Loucy (cell line): ENCODE data around the gene MAP3K5.

Experiments
- H2AFZ ChIP-seq: fragments of 200-600 bp; sonication (generic); 2 replicates; pipeline ENCODE4 v1.6.0; 2016; ENCODE audit warnings: antibody characterized with exemption, mild to moderate bottlenecking, low read length, moderate library complexity
- H3F3A ChIP-seq: fragments of 200-600 bp; 2 replicates; pipeline ENCODE4 v1.6.0; 2016; ENCODE audit warnings: antibody characterized with exemption, low read depth, mild to moderate bottlenecking
- H3K27me3 ChIP-seq: fragments of 200-600 bp; sonication (generic); 2 replicates; pipeline ENCODE4 v1.6.1; 2014; ENCODE audit warnings: low read length, mild to moderate bottlenecking; ENCODE audit not compliant: insufficient read depth, poor library complexity, severe bottlenecking
- H3K36me3 ChIP-seq: fragments of 200-600 bp; sonication (generic); 2 replicates; pipeline ENCODE4 v1.6.1; 2016; ENCODE audit warnings: low read length; ENCODE audit not compliant: insufficient read depth
- H3K4me1 ChIP-seq: fragments of 200-600 bp; sonication (generic); 2 replicates; pipeline ENCODE4 v1.5.1; 2014; ENCODE audit warnings: low read length, mild to moderate bottlenecking; ENCODE audit not compliant: insufficient read depth, poor library complexity, severe bottlenecking
- H3K4me2 ChIP-seq: fragments of 200-600 bp; sonication (generic); 2 replicates; pipeline ENCODE4 v1.6.0; 2014; ENCODE audit warnings: antibody characterized with exemption, low read length, low read depth, mild to moderate bottlenecking; ENCODE audit not compliant: poor library complexity, severe bottlenecking
- H3K4me3 ChIP-seq: fragments of 200-600 bp; sonication (generic); 2 replicates; pipeline ENCODE4 v1.5.1; 2014; ENCODE audit warnings: low read length, mild to moderate bottlenecking, mixed read lengths; ENCODE audit not compliant: poor library complexity, severe bottlenecking
- H3K79me2 ChIP-seq: fragments of 200-600 bp; sonication (generic); 2 replicates; pipeline ENCODE4 v1.6.1; 2014; ENCODE audit warnings: low read length; ENCODE audit not compliant: insufficient read depth
- H3K9ac ChIP-seq: fragments of 200-600 bp; sonication (generic); 2 replicates; pipeline ENCODE4 v1.6.0; 2014; ENCODE audit warnings: mild to moderate bottlenecking, low read depth, low read length, moderate library complexity; ENCODE audit not compliant: poor library complexity, severe bottlenecking
- H3K9me2 ChIP-seq: fragments of 200-600 bp; sonication (generic); replicated peaks from 2 replicates; pipeline ENCODE4 v1.6.1; 2016; ENCODE audit warnings: low read depth, low read length, mixed read lengths
- H3K9me3 ChIP-seq: fragments of 200-600 bp; sonication (generic); 2 replicates; pipeline ENCODE4 v1.6.1; 2014; ENCODE audit warnings: mild to moderate bottlenecking, antibody characterized with exemption, low read length, low read depth; ENCODE audit not compliant: insufficient read depth
- H4K20me1 ChIP-seq: fragments of 200-600 bp; sonication (generic); 2 replicates; pipeline ENCODE4 v1.6.0; 2014; ENCODE audit warnings: antibody characterized with exemption, low read length, mild to moderate bottlenecking; ENCODE audit not compliant: insufficient read depth, poor library complexity, severe bottlenecking
- EZH2phosphoT487 ChIP-seq: fragments of 200-600 bp; IDR thresholded peaks from 2 replicates; pipeline ENCODE4 v1.6.1; 2018; ENCODE audit warnings: antibody characterized with exemption, mild to moderate bottlenecking, moderate library complexity, borderline replicate concordance
- TF ChIP-seq, protein P1 (sequence below): fragments of 200-600 bp; sonication (generic); conservative IDR thresholded peaks from 2 replicates; pipeline ENCODE4 v1.5.1; 2014; ENCODE audit warnings: mild to moderate bottlenecking, antibody characterized with exemption, low read length

MAP3K5 gene

DNA sequence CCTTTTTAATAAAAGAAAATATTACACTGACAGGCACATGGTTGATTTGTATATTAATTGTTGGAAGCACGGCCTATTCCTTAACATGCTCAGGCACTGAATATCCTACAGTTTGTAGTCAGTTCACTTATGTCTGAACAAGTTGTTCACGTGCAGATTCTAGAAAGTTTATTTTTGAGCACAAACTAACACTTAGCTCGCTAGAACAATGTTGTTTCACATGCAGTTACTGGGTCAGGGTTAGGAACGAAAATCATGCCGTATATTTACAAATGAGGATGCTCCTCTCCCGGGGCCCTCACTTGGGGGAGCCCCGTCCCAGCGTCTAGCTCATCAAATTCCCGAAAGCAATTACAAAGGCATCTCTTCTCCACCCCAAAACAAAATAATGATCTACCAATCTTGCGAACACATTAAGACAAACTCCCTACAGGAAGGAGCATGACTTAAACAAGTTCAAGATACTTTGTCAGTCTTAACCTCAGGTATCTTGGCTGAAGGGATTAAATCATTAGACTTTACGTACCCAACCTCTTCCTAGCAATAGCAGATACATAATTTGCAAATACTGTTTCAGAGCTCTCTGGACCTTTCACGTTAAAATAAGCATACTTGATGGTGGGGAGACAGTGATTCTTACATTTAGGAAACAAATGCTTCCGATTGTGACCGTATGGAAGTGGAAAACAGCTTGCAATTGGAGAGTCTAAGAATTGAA, 243.5 kb downstream of the MAP3K5 start:
- no peaks in the 10 kb centered on the region for H3K79me2 ChIP-seq
- H3K27me3 ChIP-seq, result peaks cover 28% of the 10 kb centered on the region
- no peak overlapping the region for H3K4me2 ChIP-seq
- no peak overlapping the region for H3K9ac ChIP-seq
- H3K4me3 ChIP-seq, result no peak overlapping the region
- H3K9me2 ChIP-seq, result no peaks in the 10 kb centered on the region
- H3K9me3 ChIP-seq, result no peaks in the 10 kb centered on the region
- H2AFZ ChIP-seq, result no peak overlapping the region
- H4K20me1 ChIP-seq, result no peaks in the 10 kb centered on the region
- TF ChIP-seq, protein P1, sequence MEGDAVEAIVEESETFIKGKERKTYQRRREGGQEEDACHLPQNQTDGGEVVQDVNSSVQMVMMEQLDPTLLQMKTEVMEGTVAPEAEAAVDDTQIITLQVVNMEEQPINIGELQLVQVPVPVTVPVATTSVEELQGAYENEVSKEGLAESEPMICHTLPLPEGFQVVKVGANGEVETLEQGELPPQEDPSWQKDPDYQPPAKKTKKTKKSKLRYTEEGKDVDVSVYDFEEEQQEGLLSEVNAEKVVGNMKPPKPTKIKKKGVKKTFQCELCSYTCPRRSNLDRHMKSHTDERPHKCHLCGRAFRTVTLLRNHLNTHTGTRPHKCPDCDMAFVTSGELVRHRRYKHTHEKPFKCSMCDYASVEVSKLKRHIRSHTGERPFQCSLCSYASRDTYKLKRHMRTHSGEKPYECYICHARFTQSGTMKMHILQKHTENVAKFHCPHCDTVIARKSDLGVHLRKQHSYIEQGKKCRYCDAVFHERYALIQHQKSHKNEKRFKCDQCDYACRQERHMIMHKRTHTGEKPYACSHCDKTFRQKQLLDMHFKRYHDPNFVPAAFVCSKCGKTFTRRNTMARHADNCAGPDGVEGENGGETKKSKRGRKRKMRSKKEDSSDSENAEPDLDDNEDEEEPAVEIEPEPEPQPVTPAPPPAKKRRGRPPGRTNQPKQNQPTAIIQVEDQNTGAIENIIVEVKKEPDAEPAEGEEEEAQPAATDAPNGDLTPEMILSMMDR, result no peak
- TF ChIP-seq EZH2phosphoT487, result no peak
- no peaks in the 10 kb centered on the region for H3K36me3 ChIP-seq
- H3F3A ChIP-seq, result no peaks in the 10 kb centered on the region
- H3K4me1 ChIP-seq, result no peaks in the 10 kb centered on the region

DNA sequence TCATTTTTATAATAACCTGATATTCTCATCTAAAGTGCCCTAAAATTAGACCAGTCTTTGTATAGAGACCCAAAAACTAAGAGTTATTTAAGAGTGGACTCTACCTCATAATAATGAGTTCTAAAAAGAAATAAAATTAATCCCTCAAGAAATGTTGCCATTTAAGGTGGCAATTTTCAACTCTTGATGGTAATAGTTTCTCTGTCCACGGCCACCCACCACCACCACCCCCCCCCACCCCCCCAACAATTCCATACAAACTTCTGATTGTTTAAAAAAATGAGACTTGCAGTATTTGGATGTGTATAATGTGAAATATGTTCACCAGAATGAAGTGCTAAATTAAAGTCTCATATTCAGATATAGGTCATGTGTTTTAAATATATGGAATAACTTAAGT, 244.4 kb downstream of the MAP3K5 start:
- no peak overlapping the region for H3K4me3 ChIP-seq
- H2AFZ ChIP-seq, result no peak overlapping the region
- no peaks in the 10 kb centered on the region for H3K9me3 ChIP-seq
- H3K4me1 ChIP-seq, result no peaks in the 10 kb centered on the region
- no peak overlapping the region for H3K9ac ChIP-seq
- no peak overlapping the region for H3K4me2 ChIP-seq
- no peaks in the 10 kb centered on the region for H3K79me2 ChIP-seq
- H3K9me2 ChIP-seq, result no peaks in the 10 kb centered on the region
- peaks cover 19% of the 10 kb centered on the region for H3K27me3 ChIP-seq
- H3F3A ChIP-seq, result no peaks in the 10 kb centered on the region
- TF ChIP-seq, protein P1, result no peak
- no peak for TF ChIP-seq EZH2phosphoT487
- no peaks in the 10 kb centered on the region for H4K20me1 ChIP-seq
- no peaks in the 10 kb centered on the region for H3K36me3 ChIP-seq

DNA sequence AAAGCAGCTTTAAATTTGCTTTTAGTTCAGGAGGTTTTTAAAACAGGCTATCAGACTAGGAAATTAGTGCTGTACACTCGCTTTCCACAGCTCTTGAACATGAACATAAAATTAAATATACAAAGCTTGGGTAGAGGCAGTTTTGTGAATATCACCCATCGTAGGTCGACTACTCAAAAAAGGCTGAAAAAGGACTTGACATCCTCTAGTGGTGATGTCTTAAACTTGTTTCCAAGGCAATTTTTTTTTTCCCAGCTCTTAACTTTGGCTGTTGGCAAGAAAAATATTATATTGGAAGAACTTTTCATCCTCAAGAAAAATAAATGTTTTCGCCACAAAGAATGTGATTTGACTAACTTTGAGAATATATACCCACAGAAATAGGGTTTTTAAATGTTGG, 244.9 kb downstream of the MAP3K5 start:
- H4K20me1 ChIP-seq, result no peaks in the 10 kb centered on the region
- no peaks in the 10 kb centered on the region for H3F3A ChIP-seq
- no peaks in the 10 kb centered on the region for H3K9me3 ChIP-seq
- no peak overlapping the region for H3K4me2 ChIP-seq
- no peak overlapping the region for H3K4me3 ChIP-seq
- no peaks in the 10 kb centered on the region for H3K36me3 ChIP-seq
- H2AFZ ChIP-seq, result no peak overlapping the region
- no peak overlapping the region for H3K9ac ChIP-seq
- H3K27me3 ChIP-seq, result peaks cover 15% of the 10 kb centered on the region
- TF ChIP-seq EZH2phosphoT487, result no peak
- TF ChIP-seq, protein P1, result peak; percentile 57
- no peaks in the 10 kb centered on the region for H3K9me2 ChIP-seq
- no peaks in the 10 kb centered on the region for H3K4me1 ChIP-seq
- H3K79me2 ChIP-seq, result no peaks in the 10 kb centered on the region
